ENCODE data around the gene PLCB2.

Gene PLCB2

GRCh38 chr15:40323239-40323952 is 15.7 kb upstream of the PLCB2 start, which contains the start of gene INAFM2:
INAFM2 (plus strand) TSS chr15:40323692; CDS start chr15:40324056, 364 bp downstream.
- H3K4me3 ChIP-seq (ENCODE audit: low read depth, low read length): peak within 1 kb of the TSS; percentile 60
- peak; percentile 98 for DNase-seq (ENCODE audit: low read depth)
- TF ChIP-seq, protein P1, sequence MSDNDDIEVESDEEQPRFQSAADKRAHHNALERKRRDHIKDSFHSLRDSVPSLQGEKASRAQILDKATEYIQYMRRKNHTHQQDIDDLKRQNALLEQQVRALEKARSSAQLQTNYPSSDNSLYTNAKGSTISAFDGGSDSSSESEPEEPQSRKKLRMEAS (IDR thresholded peaks at IDR 0.05; ENCODE audit: low read depth, low read length): peak; percentile 86
- TF ChIP-seq CTCF (IDR thresholded peaks at IDR 0.05; ENCODE audit: low read depth, low read length) (no peak), MYC (IDR thresholded peaks at IDR 0.05; ENCODE audit: low read depth, low read length) (no peak; the same call in 1 of the 2 replicates), POLR2A (IDR thresholded peaks at IDR 0.05; ENCODE audit: extremely low read depth, insufficient read length) (peak; percentile 69)

DNA sequence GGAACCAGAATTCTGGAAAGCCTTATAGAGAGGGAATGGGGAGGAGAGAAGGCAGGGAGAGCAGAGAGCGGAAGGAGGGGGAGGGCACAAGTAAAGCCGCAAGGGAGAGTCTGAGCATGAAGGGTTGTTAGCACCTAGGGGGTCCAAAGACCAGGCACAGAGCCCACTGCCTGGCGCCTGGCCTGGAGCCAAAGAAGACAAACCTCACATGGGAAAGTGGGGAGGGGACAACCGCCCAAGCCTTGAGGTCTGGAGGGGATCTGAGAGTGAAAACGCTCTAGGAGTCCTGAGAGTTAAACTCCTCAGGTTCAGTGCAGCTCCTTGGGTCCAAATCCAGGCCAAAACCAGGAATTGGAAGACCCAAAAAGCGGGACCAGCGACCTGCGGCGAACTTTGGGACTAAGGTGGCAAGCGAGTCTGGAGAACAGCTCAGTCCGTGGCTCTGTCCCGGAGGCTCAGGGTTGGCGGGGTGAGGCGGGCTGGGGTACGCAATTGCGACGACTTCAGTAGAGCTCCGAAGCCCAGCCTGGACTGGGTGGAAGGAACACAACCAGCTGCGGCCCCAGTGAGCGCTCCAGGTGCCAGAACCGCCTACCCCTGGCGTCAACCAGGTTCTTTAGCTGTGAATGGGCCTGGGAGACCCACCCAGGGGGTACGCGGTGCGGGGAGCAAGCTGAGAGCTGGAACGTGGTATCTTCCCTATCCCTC is 14.9 kb upstream of the PLCB2 start:
- TF ChIP-seq, protein P1 (IDR thresholded peaks at IDR 0.05; ENCODE audit: low read depth, low read length): no peak
- TF ChIP-seq MYC (IDR thresholded peaks at IDR 0.05; ENCODE audit: low read depth, low read length) (no peak), CTCF (IDR thresholded peaks at IDR 0.05; ENCODE audit: low read depth, low read length) (no peak), POLR2A (IDR thresholded peaks at IDR 0.05; ENCODE audit: extremely low read depth, insufficient read length) (no peak)
- no peak overlapping the region for H3K4me3 ChIP-seq (ENCODE audit: low read depth, low read length)
- DNase-seq (ENCODE audit: low read depth): no peak

DNA sequence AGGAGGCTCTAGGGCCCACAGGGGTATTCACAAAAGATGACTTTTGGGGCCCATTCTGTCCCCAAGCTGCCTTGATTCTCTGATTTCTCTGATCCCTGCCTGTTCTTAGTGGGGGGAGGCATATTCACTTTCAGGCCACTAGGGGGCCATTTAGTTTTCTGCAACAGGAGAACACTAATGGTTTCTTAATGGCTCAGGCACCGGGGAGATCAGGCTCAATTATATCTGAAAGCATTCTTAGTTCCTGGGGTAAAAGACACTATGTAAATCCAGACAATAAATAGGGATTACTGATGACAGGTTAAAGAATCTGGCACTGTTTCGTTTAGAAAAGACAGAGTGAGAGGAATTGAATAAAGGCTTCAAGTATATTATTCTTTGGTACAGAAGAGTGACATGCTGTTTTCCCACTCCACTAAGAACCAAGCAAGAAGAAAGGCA is 13.2 kb upstream of the PLCB2 start:
- peak; percentile 73 for DNase-seq (ENCODE audit: low read depth)
- TF ChIP-seq MYC (IDR thresholded peaks at IDR 0.05; ENCODE audit: low read depth, low read length) (no peak), POLR2A (IDR thresholded peaks at IDR 0.05; ENCODE audit: extremely low read depth, insufficient read length) (no peak), CTCF (IDR thresholded peaks at IDR 0.05; ENCODE audit: low read depth, low read length) (peak; percentile 93)
- TF ChIP-seq, protein P1 (IDR thresholded peaks at IDR 0.05; ENCODE audit: low read depth, low read length): no peak
- no peak overlapping the region for H3K4me3 ChIP-seq (ENCODE audit: low read depth, low read length)

DNA sequence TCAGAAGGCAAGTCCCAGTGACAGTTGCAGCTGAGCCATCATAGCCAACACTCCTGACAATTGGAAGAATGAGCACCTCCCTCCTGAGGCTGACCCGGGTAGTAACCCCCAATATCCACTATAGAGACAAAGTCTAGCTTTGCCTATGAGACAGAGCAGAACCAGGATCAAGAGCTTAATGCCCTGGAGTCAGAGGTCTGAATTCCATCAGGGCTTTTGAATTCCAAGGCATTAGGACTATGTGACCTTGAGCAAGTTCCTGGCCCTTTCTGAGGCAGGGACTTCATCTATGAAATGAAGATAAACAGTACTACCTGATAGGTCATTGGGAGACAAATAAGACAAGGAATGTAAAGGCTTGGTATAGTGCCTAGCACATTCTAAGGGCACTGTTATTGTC is 12.7 kb upstream of the PLCB2 start:
- TF ChIP-seq POLR2A (IDR thresholded peaks at IDR 0.05; ENCODE audit: extremely low read depth, insufficient read length): no peak
- TF ChIP-seq CTCF (IDR thresholded peaks at IDR 0.05; ENCODE audit: low read depth, low read length): no peak
- no peak for TF ChIP-seq MYC (IDR thresholded peaks at IDR 0.05; ENCODE audit: low read depth, low read length)
- TF ChIP-seq, protein P1 (IDR thresholded peaks at IDR 0.05; ENCODE audit: low read depth, low read length): no peak
- H3K4me3 ChIP-seq (ENCODE audit: low read depth, low read length): no peak overlapping the region
- DNase-seq (ENCODE audit: low read depth): no peak

DNA sequence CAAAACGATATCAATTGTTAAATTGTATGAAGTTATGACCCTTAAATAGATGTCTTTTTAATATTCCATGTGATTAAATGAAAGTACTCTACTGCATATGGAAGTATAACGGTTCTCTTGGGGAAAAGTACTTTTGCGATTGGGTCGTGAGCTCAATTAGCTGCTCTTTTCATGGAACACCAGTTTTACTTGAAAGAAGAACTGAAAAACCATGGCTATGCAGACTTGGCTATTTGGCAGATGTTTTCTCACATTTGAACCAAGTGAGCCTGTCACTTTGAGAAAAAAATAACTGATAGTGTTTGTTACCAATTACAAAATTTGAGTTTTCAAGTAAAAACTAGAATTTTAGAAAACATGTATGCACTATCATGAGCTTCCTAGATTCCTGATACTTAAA is 9.8 kb upstream of the PLCB2 start:
- TF ChIP-seq, protein P1 (IDR thresholded peaks at IDR 0.05; ENCODE audit: low read depth, low read length): no peak
- TF ChIP-seq MYC (IDR thresholded peaks at IDR 0.05; ENCODE audit: low read depth, low read length): no peak
- TF ChIP-seq POLR2A (IDR thresholded peaks at IDR 0.05; ENCODE audit: extremely low read depth, insufficient read length): no peak
- no peak for TF ChIP-seq CTCF (IDR thresholded peaks at IDR 0.05; ENCODE audit: low read depth, low read length)
- DNase-seq (ENCODE audit: low read depth): no peak
- H3K4me3 ChIP-seq (ENCODE audit: low read depth, low read length): no peak overlapping the region
